Neural progenitor cell (in vitro differentiated cells): ENCODE results near the gene PHF14. TPM values are rescaled to one million over a fixed set of nuclear protein-coding genes. Genes with fewer than 3 reads are reported as not detected.

Experiments
- DNase-seq: peaks from one replicate; pipeline ENCODE4 v3.0.0-alpha.2; 2016; ENCODE audit warnings: low spot score
- H2AFZ ChIP-seq: fragments of 200-600 bp; sonication (generic); replicated peaks from 2 replicates; pipeline ENCODE4 v1.6.1; 2016; ENCODE audit warnings: antibody characterized with exemption
- H3F3A ChIP-seq: fragments of 200-600 bp; sonication (generic); 2 replicates; pipeline ENCODE4 v1.6.1; 2016; ENCODE audit warnings: antibody characterized with exemption, low read depth
- H3K27ac ChIP-seq: fragments of 200-600 bp; sonication (generic); 2 replicates; pipeline ENCODE4 v1.5.1; 2016; ENCODE audit warnings: mild to moderate bottlenecking
- H3K27me3 ChIP-seq: fragments of 200-600 bp; sonication (generic); 2 replicates; pipeline ENCODE4 v1.6.1; 2016; ENCODE audit warnings: mild to moderate bottlenecking, moderate library complexity
- H3K36me3 ChIP-seq: fragments of 200-600 bp; sonication (generic); 2 replicates; pipeline ENCODE4 v1.5.1; 2016
- H3K4me1 ChIP-seq: fragments of 200-600 bp; sonication (generic); 2 replicates; pipeline ENCODE4 v1.6.1; 2016; ENCODE audit warnings: mixed run types
- H3K4me2 ChIP-seq: fragments of 200-600 bp; sonication (generic); 2 replicates; pipeline ENCODE4 v1.6.1; 2016
- H3K4me3 ChIP-seq: fragments of 200-600 bp; sonication (generic); 2 replicates; pipeline ENCODE4 v1.5.1; 2016
- H3K79me2 ChIP-seq: fragments of 200-600 bp; sonication (generic); 2 replicates; pipeline ENCODE4 v1.6.1; 2016; ENCODE audit warnings: low read depth
- H3K9ac ChIP-seq: fragments of 200-600 bp; sonication (generic); 2 replicates; pipeline ENCODE4 v1.6.1; 2016
- H3K9me3 ChIP-seq: fragments of 200-600 bp; sonication (generic); 2 replicates; pipeline ENCODE4 v1.5.1; 2016; ENCODE audit warnings: low read depth
- H4K20me1 ChIP-seq: fragments of 200-600 bp; sonication (generic); 2 replicates; pipeline ENCODE4 v1.6.1; 2016; ENCODE audit warnings: low read depth
- H3K27ac Mint-ChIP-seq: 3 replicates; pipeline ENCODE4 v1.8.0; 2021; ENCODE audit warnings: mixed read lengths
- H3K27me3 Mint-ChIP-seq: 2 replicates; pipeline ENCODE4 v1.8.0; 2022; ENCODE audit warnings: low read depth, mild to moderate bottlenecking, inconsistent platforms, moderate library complexity, mixed read lengths; ENCODE audit not compliant: insufficient read depth
- H3K36me3 Mint-ChIP-seq: 3 replicates; pipeline ENCODE4 v1.8.0; 2021; ENCODE audit warnings: mixed read lengths
- H3K4me1 Mint-ChIP-seq: 3 replicates; pipeline ENCODE4 v1.8.0; 2021; ENCODE audit warnings: mixed read lengths
- H3K4me3 Mint-ChIP-seq: 3 replicates; pipeline ENCODE4 v1.8.0; 2021; ENCODE audit warnings: mild to moderate bottlenecking, moderate library complexity, mixed read lengths
- H3K9me3 Mint-ChIP-seq: 3 replicates; pipeline ENCODE4 v1.8.0; 2020; ENCODE audit warnings: mixed read lengths
- CTCF ChIP-seq: fragments of 200-600 bp; sonication (generic); IDR thresholded peaks from 2 replicates; pipeline ENCODE4 v1.5.1; 2017; ENCODE audit warnings: antibody characterized with exemption, mild to moderate bottlenecking
- EZH2 ChIP-seq: fragments of 200-600 bp; sonication (generic); IDR thresholded peaks from 2 replicates; pipeline ENCODE4 v1.6.1; 2017; ENCODE audit warnings: antibody characterized with exemption, mild to moderate bottlenecking, moderate library complexity
- EZH2phosphoT487 ChIP-seq: fragments of 200-600 bp; sonication (generic); IDR thresholded peaks from 2 replicates; pipeline ENCODE4 v1.6.1; 2017; ENCODE audit warnings: antibody characterized with exemption
- total RNA-seq: library from RNA; depleted of rRNA; stranded (reverse); fragments of >200 nt; gene quantifications from 2 replicates; pipeline ENCODE4 v1.2.3, GENCODE V29; 2015; ENCODE audit warnings: low replicate concordance

Gene PHF14
- total RNA-seq, 1 donor from 2014 or later: 80.4 TPM

GRCh38 chr7:10972174-10972573, 1.5 kb upstream of the PHF14 start:
- H3K9ac ChIP-seq: no peak overlapping the region
- H3K27me3 ChIP-seq: no peaks in the 10 kb centered on the region
- no peak for DNase-seq
- H3K4me2 ChIP-seq: no peak overlapping the region
- peaks cover 6% of the 10 kb centered on the region for H3K36me3 ChIP-seq
- Mint-ChIP-seq H3K36me3 (peaks cover 16% of the 10 kb centered on the region), H3K27me3 (peaks cover 11% of the 10 kb centered on the region), H3K9me3 (no peaks in the 10 kb centered on the region), H3K27ac (no peak overlapping the region), H3K4me1 (peaks cover 21% of the 10 kb centered on the region), H3K4me3 (no peak overlapping the region)
- no peak overlapping the region for H3K4me3 ChIP-seq
- H3F3A ChIP-seq: peaks cover 22% of the 10 kb centered on the region
- no peak overlapping the region for H3K27ac ChIP-seq
- peaks cover 32% of the 10 kb centered on the region for H3K79me2 ChIP-seq
- no peaks in the 10 kb centered on the region for H4K20me1 ChIP-seq
- peaks cover 19% of the 10 kb centered on the region for H3K4me1 ChIP-seq
- TF ChIP-seq CTCF: no peak
- TF ChIP-seq EZH2: no peak
- no peak for TF ChIP-seq EZH2phosphoT487
- H2AFZ ChIP-seq: peak overlapping the region; percentile 82
- H3K9me3 ChIP-seq: no peaks in the 10 kb centered on the region

GRCh38 chr7:10973942-10974911, 555 bp downstream of the PHF14 start:
- no peaks in the 10 kb centered on the region for H3K9me3 Mint-ChIP-seq
- Histone ChIP-seq H3K4me3 (peak overlapping the region; percentile 78), H3K27me3 (no peaks in the 10 kb centered on the region), H4K20me1 (no peaks in the 10 kb centered on the region), H3K36me3 (peaks cover 6% of the 10 kb centered on the region), H2AFZ (peak overlapping the region; percentile 69), H3K9me3 (no peaks in the 10 kb centered on the region), H3K4me2 (peak overlapping the region; percentile 80), H3K27ac (peak overlapping the region; percentile 97), H3K9ac (peak overlapping the region; percentile 77), H3K79me2 (peaks cover 52% of the 10 kb centered on the region), H3F3A (peaks cover 22% of the 10 kb centered on the region), H3K4me1 (peaks cover 19% of the 10 kb centered on the region)
- peaks cover 21% of the 10 kb centered on the region for H3K4me1 Mint-ChIP-seq
- peak overlapping the region; percentile 95 for H3K27ac Mint-ChIP-seq
- TF ChIP-seq EZH2: no peak
- TF ChIP-seq CTCF: peak; percentile 8
- TF ChIP-seq EZH2phosphoT487: no peak
- DNase-seq: peak; percentile 85
- H3K27me3 Mint-ChIP-seq: peaks cover 11% of the 10 kb centered on the region
- H3K4me3 Mint-ChIP-seq: peak overlapping the region; percentile 96
- peaks cover 28% of the 10 kb centered on the region for H3K36me3 Mint-ChIP-seq

GRCh38 chr7:10977113-10977512, 3.4 kb downstream of the PHF14 start:
- Mint-ChIP-seq H3K4me3 (no peak overlapping the region), H3K27me3 (peaks cover 11% of the 10 kb centered on the region), H3K9me3 (no peaks in the 10 kb centered on the region), H3K4me1 (peaks cover 21% of the 10 kb centered on the region), H3K36me3 (peaks cover 43% of the 10 kb centered on the region), H3K27ac (no peak overlapping the region)
- no peaks in the 10 kb centered on the region for H3K27me3 ChIP-seq
- H3K4me2 ChIP-seq: no peak overlapping the region
- peaks cover 22% of the 10 kb centered on the region for H3F3A ChIP-seq
- peaks cover 6% of the 10 kb centered on the region for H3K36me3 ChIP-seq
- no peak overlapping the region for H3K9ac ChIP-seq
- DNase-seq: no peak
- H3K9me3 ChIP-seq: no peaks in the 10 kb centered on the region
- peaks cover 81% of the 10 kb centered on the region for H3K79me2 ChIP-seq
- H2AFZ ChIP-seq: no peak overlapping the region
- H3K27ac ChIP-seq: no peak overlapping the region
- no peak overlapping the region for H3K4me3 ChIP-seq
- no peaks in the 10 kb centered on the region for H4K20me1 ChIP-seq
- no peak for TF ChIP-seq EZH2phosphoT487
- no peak for TF ChIP-seq EZH2
- no peak for TF ChIP-seq CTCF
- H3K4me1 ChIP-seq: peaks cover 19% of the 10 kb centered on the region
